ENCODE measurements around the gene C6orf62.
A peak's percentile ranks its signal among the peaks of the same experiment; 100 is the strongest.
"Not testable (repeated sequence)": the region's sequence is repeated elsewhere in the genome, so short reads cannot be mapped to it uniquely, and the experiment has no call there.

The C6orf62 gene

DNA sequence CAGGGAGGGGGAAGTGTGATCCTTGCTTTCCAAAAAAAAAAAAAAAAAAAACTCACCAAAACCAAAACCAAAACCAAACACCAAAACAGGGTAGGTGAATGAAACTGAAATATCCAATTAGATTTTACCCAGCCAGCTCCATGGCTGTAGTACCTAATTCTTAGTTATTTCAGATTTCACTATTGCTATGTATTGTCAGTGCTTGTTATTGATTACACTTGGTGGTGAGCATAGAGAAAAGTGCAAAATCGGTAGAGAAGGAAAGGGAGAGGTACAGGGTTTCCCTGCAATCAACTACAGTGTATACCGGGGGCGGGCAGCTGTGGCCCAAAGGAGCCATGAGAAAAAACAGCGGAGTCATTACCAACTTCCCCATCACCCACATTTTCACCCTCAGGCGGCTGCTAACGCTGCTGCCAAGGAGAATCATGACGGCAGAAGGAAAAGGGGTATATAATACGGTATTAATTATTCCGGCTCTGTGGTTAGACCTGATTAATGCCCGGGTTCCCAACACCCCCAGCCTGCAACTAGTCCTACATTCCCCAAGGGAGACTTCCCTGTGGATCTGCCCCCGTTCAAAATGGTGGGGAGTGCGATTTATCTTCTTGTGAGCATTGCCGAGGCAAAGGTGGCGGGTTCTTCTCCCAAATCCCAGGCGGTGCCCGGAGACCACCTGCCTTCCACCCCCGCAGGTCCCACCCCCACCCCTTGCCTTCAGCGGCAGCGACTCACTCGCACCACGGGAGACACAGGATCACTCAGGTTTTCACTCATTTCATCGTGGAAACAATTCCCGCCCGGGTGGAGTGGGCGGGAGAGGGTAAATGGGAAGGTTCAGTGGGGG lies at the start of gene C6orf62:
TSS of gene C6orf62 (minus strand) at position 30 of the 847 bp plus-strand sequence. CDS start 486 bp downstream, outside the sequence.
- H3K4me3 ChIP-seq (ENCODE audit: low read depth, low read length): peak within 1 kb of the TSS; percentile 98
- TF ChIP-seq, protein P1, sequence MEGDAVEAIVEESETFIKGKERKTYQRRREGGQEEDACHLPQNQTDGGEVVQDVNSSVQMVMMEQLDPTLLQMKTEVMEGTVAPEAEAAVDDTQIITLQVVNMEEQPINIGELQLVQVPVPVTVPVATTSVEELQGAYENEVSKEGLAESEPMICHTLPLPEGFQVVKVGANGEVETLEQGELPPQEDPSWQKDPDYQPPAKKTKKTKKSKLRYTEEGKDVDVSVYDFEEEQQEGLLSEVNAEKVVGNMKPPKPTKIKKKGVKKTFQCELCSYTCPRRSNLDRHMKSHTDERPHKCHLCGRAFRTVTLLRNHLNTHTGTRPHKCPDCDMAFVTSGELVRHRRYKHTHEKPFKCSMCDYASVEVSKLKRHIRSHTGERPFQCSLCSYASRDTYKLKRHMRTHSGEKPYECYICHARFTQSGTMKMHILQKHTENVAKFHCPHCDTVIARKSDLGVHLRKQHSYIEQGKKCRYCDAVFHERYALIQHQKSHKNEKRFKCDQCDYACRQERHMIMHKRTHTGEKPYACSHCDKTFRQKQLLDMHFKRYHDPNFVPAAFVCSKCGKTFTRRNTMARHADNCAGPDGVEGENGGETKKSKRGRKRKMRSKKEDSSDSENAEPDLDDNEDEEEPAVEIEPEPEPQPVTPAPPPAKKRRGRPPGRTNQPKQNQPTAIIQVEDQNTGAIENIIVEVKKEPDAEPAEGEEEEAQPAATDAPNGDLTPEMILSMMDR (conservative IDR thresholded peaks at IDR 0.05; ENCODE audit: low read depth, low read length): no peak
- DNase-seq (ENCODE audit: low read depth): no peak

GRCh38 chr6:24768361-24768760 lies 49.4 kb upstream of the C6orf62 start:
- no peak overlapping the region for H3K4me3 ChIP-seq (ENCODE audit: low read depth, low read length)
- DNase-seq (ENCODE audit: low read depth): peak; percentile 19
- TF ChIP-seq, protein P1 (conservative IDR thresholded peaks at IDR 0.05; ENCODE audit: low read depth, low read length): no peak

GRCh38 chr6:24766680-24767462 lies 47.9 kb upstream of the C6orf62 start:
- DNase-seq (ENCODE audit: low read depth): peak; percentile 67
- no peak overlapping the region for H3K4me3 ChIP-seq (ENCODE audit: low read depth, low read length)
- TF ChIP-seq, protein P1 (conservative IDR thresholded peaks at IDR 0.05; ENCODE audit: low read depth, low read length): peak; percentile 54

DNA sequence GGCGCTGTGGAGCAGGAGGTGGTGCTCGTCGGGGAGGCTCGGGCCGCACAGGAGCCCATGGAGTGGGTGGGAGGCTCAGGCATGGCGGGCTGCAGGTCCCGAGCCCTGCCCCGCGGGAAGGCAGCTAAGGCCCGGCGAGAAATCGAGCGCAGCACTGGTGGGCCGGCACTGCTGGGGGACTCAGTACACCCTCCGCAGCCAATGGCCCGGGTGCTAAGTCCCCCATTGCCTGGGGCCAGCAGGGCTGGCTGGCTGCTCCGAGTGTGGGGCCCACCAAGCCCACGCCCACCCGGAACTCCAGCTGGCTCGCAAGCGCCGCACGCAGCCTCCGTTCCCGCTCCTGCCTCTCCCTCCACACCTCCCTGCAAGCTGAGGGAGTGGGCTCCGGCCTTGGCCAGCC lies 47.0 kb upstream of the C6orf62 start:
- H3K4me3 ChIP-seq (ENCODE audit: low read depth, low read length); DNase-seq (ENCODE audit: low read depth): not testable (repeated sequence)

- DNase-seq (ENCODE audit: low read depth); H3K4me3 ChIP-seq (ENCODE audit: low read depth, low read length): not testable (repeated sequence)
Measured at GRCh38 chr6:24764833-24765828, 46.2 kb upstream of the C6orf62 start.

GRCh38 chr6:24763578-24763977 lies 44.6 kb upstream of the C6orf62 start:
- DNase-seq (ENCODE audit: low read depth): no peak
- no peak overlapping the region for H3K4me3 ChIP-seq (ENCODE audit: low read depth, low read length)
- TF ChIP-seq, protein P1 (conservative IDR thresholded peaks at IDR 0.05; ENCODE audit: low read depth, low read length): no peak

DNA sequence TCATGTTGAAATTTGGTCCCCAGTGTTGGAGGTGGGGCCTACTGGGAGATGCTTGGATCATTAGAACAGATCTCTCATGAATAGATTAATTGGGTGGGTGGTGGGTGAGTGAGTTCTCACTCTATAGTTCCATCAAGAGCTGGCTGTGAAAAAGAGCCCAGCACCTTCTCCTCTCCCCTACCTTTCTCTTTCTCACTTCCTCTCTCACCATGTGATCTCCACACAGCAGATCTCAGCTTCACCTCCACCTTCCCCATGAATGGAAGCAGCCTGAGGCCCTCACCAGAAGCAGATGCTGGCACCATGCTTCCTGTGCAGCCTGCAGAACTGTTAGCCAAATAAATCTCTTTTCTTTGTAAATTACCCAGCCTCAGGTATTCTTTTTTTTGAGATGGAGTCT lies 42.9 kb upstream of the C6orf62 start:
- no peak for DNase-seq (ENCODE audit: low read depth)
- TF ChIP-seq, protein P1 (conservative IDR thresholded peaks at IDR 0.05; ENCODE audit: low read depth, low read length): no peak
- no peak overlapping the region for H3K4me3 ChIP-seq (ENCODE audit: low read depth, low read length)
